Measurements from ENCODE around the gene RAMP3.

- TF ChIP-seq USF1 (IDR thresholded peaks at IDR 0.05) (no peak), YY1 (IDR thresholded peaks at IDR 0.05; ENCODE audit: low read depth) (no peak), RAD21 (IDR thresholded peaks at IDR 0.05; ENCODE audit: low read depth) (no peak), NFIC (IDR thresholded peaks at IDR 0.05) (no peak)
Measured at GRCh38 chr7:45149606-45150005, 8.0 kb upstream of the RAMP3 start.
